GM12878 (cell line): Measurements from ENCODE around the gene FRMD5. TPM values are rescaled to one million over a fixed set of nuclear protein-coding genes. Genes with fewer than 3 reads are reported as not detected.
"Not testable (repeated sequence)": the region's sequence is repeated elsewhere in the genome, so short reads cannot be mapped to it uniquely, and the experiment has no call there.

Experiments used
- ATAC-seq: fragments of 200-7000 bp; cut with Tn5 transposase; 3 replicates; pipeline ENCODE4 v1.9.1; 2020; ENCODE audit warnings: mild to moderate bottlenecking, moderate library complexity
- BruUV-seq: library from RNA; stranded (reverse); fragments of 400-500 nt; replicated peaks from 2 replicates; lab custom pipeline; 2021; lab: Mats Ljungman, UMichigan
- CTCF ChIA-PET: fragments of 300-600 bp; sonication (Branson Sonifier 250); formaldehyde crosslinking; extraction: SDS; loops from one replicate; lab custom pipeline; 2021; ENCODE audit warnings: inconsistent platforms; lab: Yijun Ruan, JAX
- POLR2A ChIA-PET: fragments of 350-600 bp; formaldehyde crosslinking; extraction: SDS; loops from one replicate; lab custom pipeline; 2021; ENCODE audit warnings: inconsistent platforms; lab: Charles Lee
- RAD21 ChIA-PET: fragments of 300-600 bp; sonication (Branson Sonifier 250); formaldehyde crosslinking; loops from one replicate; lab custom pipeline; 2023; ENCODE audit warnings: antibody characterized with exemption; ENCODE audit not compliant: unreplicated experiment; lab: Charles Lee
- SMC1A ChIA-PET: fragments of 300-600 bp; sonication (Branson Sonifier 250); formaldehyde crosslinking; loops from one replicate; lab custom pipeline; 2023; ENCODE audit not compliant: unreplicated experiment, uncharacterized antibody; lab: Charles Lee
- DNase-seq: peaks from one replicate; pipeline ENCODE4 v3.0.0-alpha.2; 2011; ENCODE audit warnings: low read depth, low spot score
- FAIRE-seq: peaks from 3 replicates; lab custom pipeline; 2011; peaks lifted over from hg19 to GRCh38; lab: Jason Lieb, UNC
- H2AFZ ChIP-seq: 2 replicates; pipeline ENCODE4 v1.6.0; 2011; ENCODE audit warnings: low read depth, low read length, control low read depth; ENCODE audit not compliant: control insufficient read depth
- H3K27ac ChIP-seq: 2 replicates; pipeline ENCODE4 v1.5.1; 2011; ENCODE audit warnings: control low read depth; ENCODE audit not compliant: control insufficient read depth, insufficient read depth
- H3K27me3 ChIP-seq, 2 experiments: replicated peaks in 1 of 2; 2 replicates each; pipeline versions ENCODE4 v1.6.0 to v1.6.1; 2011; ENCODE audit warnings: low read length in 1 of 2; ENCODE audit not compliant: control insufficient read depth in 2 of 2, insufficient read depth in 2 of 2
- H3K36me3 ChIP-seq, 2 experiments: 2 replicates each; pipeline ENCODE4 v1.5.1; 2011; ENCODE audit warnings: low read length in 1 of 2; ENCODE audit not compliant: control insufficient read depth in 2 of 2, insufficient read depth in 2 of 2
- H3K4me1 ChIP-seq: 2 replicates; pipeline ENCODE4 v1.6.1; 2011; ENCODE audit warnings: mild to moderate bottlenecking, low read length, moderate library complexity, mixed read lengths; ENCODE audit not compliant: control insufficient read depth, insufficient read depth
- H3K4me2 ChIP-seq: 2 replicates; pipeline ENCODE4 v1.6.0; 2011; ENCODE audit warnings: control low read depth; ENCODE audit not compliant: control insufficient read depth, insufficient read depth
- H3K4me3 ChIP-seq: fragments of 200-600 bp; sonication (generic); 2 replicates; pipeline ENCODE4 v1.5.1; 2016
- H3K79me2 ChIP-seq: 2 replicates; pipeline ENCODE4 v1.6.0; 2011; ENCODE audit warnings: low read length; ENCODE audit not compliant: control insufficient read depth, insufficient read depth
- H3K9ac ChIP-seq: 2 replicates; pipeline ENCODE4 v1.8.0; 2011; ENCODE audit warnings: low read length, control low read depth, mixed read lengths; ENCODE audit not compliant: control insufficient read depth, insufficient read depth
- H3K9me3 ChIP-seq: replicated peaks from 3 replicates; pipeline ENCODE4 v1.5.1; 2011; ENCODE audit warnings: mild to moderate bottlenecking, low read length; ENCODE audit not compliant: control insufficient read depth, insufficient read depth
- H4K20me1 ChIP-seq: 2 replicates; pipeline ENCODE4 v1.6.0; 2011; ENCODE audit not compliant: control insufficient read depth, insufficient read depth
- WGBS: methylation state at CpG from one replicate; pipeline ENCODE4 v1.1.6; 2016; ENCODE audit warnings: low lambda C conversion rate; ENCODE audit not compliant: insufficient replicate concordance, insufficient coverage; ENCODE audit errors: missing lambda C conversion rate; 5-methylcytosine and 5-hydroxymethylcytosine counted together
- in situ Hi-C: fragments of 300-500 bp; cut with MboI; formaldehyde crosslinking; loops from 9 replicates; pipeline ENCODE4 v1.14.3; 2018; ENCODE audit warnings: mixed read lengths
- intact Hi-C: fragments of 100-400 bp; cut with micrococcal nuclease; formaldehyde crosslinking; loops from one replicate; pipeline ENCODE4 v1.14.2; 2022; ENCODE audit not compliant: unreplicated experiment
- polyA plus RNA-seq, 11 experiments: library from polyadenylated mRNA; depleted of rRNA in 4 of 11; unstranded in 6 of 11; stranded (reverse) in 5 of 11; fragments of >200 nt; fragmentation: Nextera tagmentation in 4 of 11; fragmentation: Illumina TruSeq in 1 of 11; extraction: Ambion mirVana in 4 of 11; extraction: Trizol in 1 of 11; gene quantifications; 1 replicate in 1 of 11; 2 replicates in 10 of 11; pipeline versions ENCODE4 v1.2.1 to v1.2.3, GENCODE V29; 2011 to 2016; ENCODE audit warnings: inconsistent platforms in 2 of 11, missing spikeins in 2 of 11, low read depth in 1 of 11
- total RNA-seq, 4 experiments: library from RNA; depleted of rRNA in 3 of 4; stranded (reverse); fragments of >200 nt in 3 of 4; fragmentation: Illumina TruSeq in 1 of 4; extraction: Trizol in 1 of 4; gene quantifications; 2 replicates each; pipeline versions ENCODE4 v1.2.1 to v1.2.3, GENCODE V29; 2013 to 2021
- TF ChIP-seq, protein P1 (sequence below): fragments of 450-650 bp; IDR thresholded peaks from 2 replicates; pipeline ENCODE4 v1.6.1; 2016; ENCODE audit warnings: mild to moderate bottlenecking

Gene FRMD5
- total and polyA plus RNA-seq, 10 of the 15 experiments (the other 5 are each of a cell fraction or from before 2014, with no cell fraction given): 0.26 to 6.4 (median 0.68) TPM; not detected in 1

DNA sequence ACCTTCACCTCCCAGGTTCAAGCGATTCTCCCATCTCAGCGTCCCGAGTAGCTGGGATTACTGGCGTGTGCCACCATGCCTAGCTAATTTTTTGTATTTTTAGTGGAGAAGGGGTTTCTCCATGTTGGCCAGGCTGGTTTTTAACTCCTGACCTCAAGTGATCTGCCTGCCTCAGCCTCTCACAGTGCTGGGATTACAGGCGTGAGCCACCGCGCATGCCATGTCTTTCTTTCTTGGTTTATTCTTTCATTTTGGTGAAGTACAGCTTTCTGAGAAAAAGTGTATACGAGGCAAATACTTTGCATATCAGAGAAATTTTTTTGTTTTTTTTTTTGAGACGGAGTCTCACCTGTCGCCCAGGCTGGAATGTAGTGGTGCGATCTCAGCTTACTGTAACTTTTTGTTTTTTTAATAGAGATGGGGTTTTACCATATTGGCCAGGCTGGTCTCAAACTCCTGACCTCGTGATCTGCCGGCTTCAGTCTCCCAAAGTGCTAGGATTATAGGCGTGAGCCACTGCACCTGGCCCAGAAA is 363.5 kb downstream of the FRMD5 start:
- SMC1A ChIA-PET: interaction anchor here (0.7 to 2.8 kb wide), 10 partner anchors 22 to 116 kb away, joined by 3 to 13 read pairs (median 4); partner anchors contain the start of genes ELL3, HYPK and SERINC4
- TF ChIP-seq, protein P1, sequence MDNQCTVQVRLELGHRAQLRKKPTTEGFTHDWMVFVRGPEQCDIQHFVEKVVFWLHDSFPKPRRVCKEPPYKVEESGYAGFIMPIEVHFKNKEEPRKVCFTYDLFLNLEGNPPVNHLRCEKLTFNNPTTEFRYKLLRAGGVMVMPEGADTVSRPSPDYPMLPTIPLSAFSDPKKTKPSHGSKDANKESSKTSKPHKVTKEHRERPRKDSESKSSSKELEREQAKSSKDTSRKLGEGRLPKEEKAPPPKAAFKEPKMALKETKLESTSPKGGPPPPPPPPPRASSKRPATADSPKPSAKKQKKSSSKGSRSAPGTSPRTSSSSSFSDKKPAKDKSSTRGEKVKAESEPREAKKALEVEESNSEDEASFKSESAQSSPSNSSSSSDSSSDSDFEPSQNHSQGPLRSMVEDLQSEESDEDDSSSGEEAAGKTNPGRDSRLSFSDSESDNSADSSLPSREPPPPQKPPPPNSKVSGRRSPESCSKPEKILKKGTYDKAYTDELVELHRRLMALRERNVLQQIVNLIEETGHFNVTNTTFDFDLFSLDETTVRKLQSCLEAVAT: peak; percentile 97
- FAIRE-seq, ATAC-seq, DNase-seq, H3K27me3 ChIP-seq, H3K9ac ChIP-seq, BruUV-seq, H3K36me3 ChIP-seq, H3K27ac ChIP-seq, H3K9me3 ChIP-seq, in situ Hi-C loops, H4K20me1 ChIP-seq, H3K4me1 ChIP-seq, H2AFZ ChIP-seq, intact Hi-C loops: not testable (repeated sequence)
- POLR2A ChIA-PET: interaction anchor here (0.7 to 2.4 kb wide), 10 partner anchors 9 to 465 kb away, joined by 3 to 10 read pairs (median 4); partner anchors contain the start of genes HYPK and SERINC4
- H3K79me2 ChIP-seq: peaks cover 59% of the 10 kb centered on the region
- H3K4me2 ChIP-seq: peak overlapping the region; percentile 69
- CTCF ChIA-PET: interaction anchor here (0.7 to 1.4 kb wide), 6 partner anchors 31 to 838 kb away, joined by 3 to 6 read pairs (median 3); partner anchors contain the start of genes ELL3, HYPK and SERINC4
- peak overlapping the region; percentile 13; the same call in 1 of the 2 replicates for H3K4me3 ChIP-seq
- RAD21 ChIA-PET: interaction anchor here (0.8 to 3.2 kb wide), 6 partner anchors 16 to 55 kb away, joined by 4 to 17 read pairs (median 6); partner anchors contain the start of gene ELL3
- WGBS: 92% methylated on average over 14 of the region's 14 CpGs

DNA sequence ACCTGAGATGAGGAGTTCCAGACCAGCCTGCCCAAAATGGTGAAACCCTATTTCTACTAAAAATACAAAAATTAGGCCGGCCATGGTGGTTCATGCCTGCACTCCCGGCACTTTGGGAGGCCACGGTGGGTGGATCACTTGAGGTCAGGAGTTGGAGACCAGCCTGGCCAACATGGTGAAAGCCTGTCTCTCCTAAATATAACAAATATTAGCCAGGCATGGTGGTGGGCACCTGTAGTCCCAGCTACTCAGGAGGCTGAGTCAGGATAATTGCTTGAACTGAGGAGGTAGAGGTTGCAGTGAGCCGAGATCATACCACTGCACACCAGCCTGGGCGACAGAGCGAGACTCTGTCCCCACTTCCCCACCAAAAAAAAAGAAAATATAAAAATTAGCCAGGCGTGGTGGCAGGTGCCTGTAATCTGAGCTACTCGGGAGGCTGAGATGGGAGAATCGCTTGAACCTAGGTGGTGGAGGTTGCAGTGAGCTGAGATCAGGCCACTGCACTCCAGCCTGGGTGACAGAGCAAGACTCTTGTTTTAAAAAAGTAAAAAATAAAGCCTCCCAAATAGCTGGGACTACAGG is 364.3 kb downstream of the FRMD5 start:
- H4K20me1 ChIP-seq, FAIRE-seq, H3K36me3 ChIP-seq, in situ Hi-C loops, H3K9ac ChIP-seq, H3K27me3 ChIP-seq, intact Hi-C loops, H3K4me1 ChIP-seq, DNase-seq, BruUV-seq, ATAC-seq, H3K9me3 ChIP-seq: not testable (repeated sequence)
- Histone ChIP-seq H2AFZ (peak overlapping the region; percentile 16; the same call in 1 of the 2 replicates), H3K4me2 (peak overlapping the region; percentile 69), H3K79me2 (peaks cover 62% of the 10 kb centered on the region), H3K27ac (peak overlapping the region; percentile 42), H3K4me3 (peak overlapping the region; percentile 73)
- ChIA-PET POLR2A (interaction anchor here (0.8 to 2.0 kb wide), 9 partner anchors 9 to 53 kb away, joined by 3 to 10 read pairs (median 4); no protein-coding TSS in a partner anchor), CTCF (interaction anchor here (0.7 to 1.2 kb wide), 4 partner anchors 51 to 839 kb away, joined by 3 read pairs; partner anchors contain the start of gene ELL3), RAD21 (interaction anchor here (1.4 to 3.2 kb wide), 4 partner anchors 21 to 54 kb away, joined by 4 to 17 read pairs (median 8); partner anchors contain the start of gene ELL3), SMC1A (interaction anchor here (1.2 to 2.8 kb wide), 6 partner anchors 22 to 54 kb away, joined by 3 to 13 read pairs (median 6); partner anchors contain the start of genes ELL3, HYPK and SERINC4)
- 62% methylated on average over 9 of the region's 9 CpGs for WGBS
